Left ventricle myocardium superior (tissue), 1 donor: Measurements from ENCODE around the gene ARSG. TPM values are rescaled to one million over a fixed set of nuclear protein-coding genes. Genes with fewer than 3 reads are reported as not detected.
A peak's percentile ranks its signal among the peaks of the same experiment; 100 is the strongest.
"Not testable (repeated sequence)": the region's sequence is repeated elsewhere in the genome, so short reads cannot be mapped to it uniquely, and the experiment has no call there.

ENCODE experiments used
- ATAC-seq: fragments of 200-7000 bp; cut with Tn5 transposase; one replicate; pipeline ENCODE4 v1.9.1; 2020; ENCODE audit warnings: mild to moderate bottlenecking, moderate library complexity
- DNase-seq: peaks from one replicate; pipeline ENCODE4 v3.0.0-alpha.2; 2020
- intact Hi-C: fragments of 100-400 bp; cut with micrococcal nuclease; formaldehyde crosslinking; loops from one replicate; pipeline ENCODE4 v1.11.0; 2022
- total RNA-seq: library from RNA; stranded (reverse); fragmentation: NEBNext Ultra II Directional; extraction: Animal tissue kit (Norgen Biotek cat#: 25700); gene quantifications from one replicate; pipeline ENCODE4 v1.2.1, GENCODE V29; 2021
- donor health status: DM: no; HTN: yes; CAD: no; lungs with severe emphysema.

Gene ARSG
- total RNA-seq, 1 donor from 2014 or later: 3.3 TPM

DNA sequence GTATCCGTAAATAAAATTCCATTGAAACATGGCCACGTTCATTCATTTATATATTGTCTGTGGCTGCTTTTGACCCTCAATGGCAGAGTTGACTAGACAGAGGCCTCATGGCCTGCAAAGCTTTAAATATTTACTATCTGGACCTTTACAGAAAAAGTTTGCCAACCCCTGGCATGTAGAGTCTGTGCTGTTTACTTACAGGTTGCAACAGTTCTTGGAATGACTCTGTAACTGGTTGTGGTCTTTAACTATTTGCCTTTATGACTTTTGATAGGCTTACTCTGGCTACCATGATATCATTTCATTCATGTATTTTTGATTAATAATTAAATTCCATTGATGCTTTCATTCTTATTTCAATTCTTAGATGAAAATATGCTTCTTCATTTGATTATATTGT lies 25.5 kb upstream of the ARSG start:
- DNase-seq: not testable (repeated sequence)
- intact Hi-C loops: loop anchor here (10.0 kb wide), 1 partner anchor 169 kb away; no protein-coding TSS in a partner anchor

DNA sequence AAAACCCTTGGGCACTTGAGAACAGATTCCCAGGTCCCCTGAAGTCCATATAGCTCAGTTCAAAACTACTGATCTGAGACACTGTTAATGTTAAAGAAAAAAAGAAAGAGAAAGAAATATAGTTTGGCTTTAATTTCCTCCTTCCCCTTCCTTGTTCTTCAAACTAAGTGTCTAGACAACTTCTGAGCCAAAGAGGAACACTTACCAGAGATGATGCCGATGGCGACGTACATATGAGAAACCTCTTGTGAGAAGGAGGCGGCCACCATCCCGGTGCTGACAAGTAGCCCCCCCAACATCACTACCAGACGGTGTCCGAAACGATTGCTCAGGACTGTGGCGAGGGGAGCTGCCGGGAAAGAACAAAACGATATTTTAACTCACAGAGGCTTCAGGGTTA lies 17.6 kb upstream of the ARSG start:
- intact Hi-C loops: no loop called here
- ATAC-seq: no peak

More for the DNA sequence above, 25.5 kb upstream of the ARSG start:
- ATAC-seq: not testable (repeated sequence)

GRCh38 chr17:68276339-68276738 lies 15.0 kb upstream of the ARSG start:
- intact Hi-C loops, DNase-seq: not testable (repeated sequence)

More for the DNA sequence above, 17.6 kb upstream of the ARSG start:
- no peak for DNase-seq

GRCh38 chr17:68277807-68278206 lies 13.5 kb upstream of the ARSG start:
- DNase-seq (no peak), ATAC-seq (no peak)
- intact Hi-C loops: no loop called here

More at GRCh38 chr17:68276339-68276738, 15.0 kb upstream of the ARSG start:
- not testable (repeated sequence) for ATAC-seq

DNA sequence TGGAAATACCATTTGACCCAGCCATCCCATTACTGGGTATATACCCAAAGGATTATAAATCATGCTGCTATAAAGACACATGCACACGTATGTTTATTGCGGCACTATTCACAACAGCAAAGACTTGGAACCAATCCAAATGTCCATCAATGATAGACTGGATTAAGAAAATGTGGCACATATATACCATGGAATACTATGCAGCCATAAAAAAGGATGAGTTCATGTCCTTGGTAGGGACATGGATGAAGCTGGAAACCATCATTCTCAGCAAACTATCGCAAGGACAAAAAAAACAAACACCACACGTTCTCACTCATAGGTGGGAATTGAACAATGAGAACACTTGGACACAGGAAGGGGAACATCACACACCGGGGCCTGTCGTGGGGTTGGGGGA lies 9.3 kb upstream of the ARSG start:
- DNase-seq, intact Hi-C loops, ATAC-seq: not testable (repeated sequence)

- intact Hi-C loops: no loop called here
- ATAC-seq (no peak), DNase-seq (no peak)
Observed at GRCh38 chr17:68288375-68288774, 2.9 kb upstream of the ARSG start.

DNA sequence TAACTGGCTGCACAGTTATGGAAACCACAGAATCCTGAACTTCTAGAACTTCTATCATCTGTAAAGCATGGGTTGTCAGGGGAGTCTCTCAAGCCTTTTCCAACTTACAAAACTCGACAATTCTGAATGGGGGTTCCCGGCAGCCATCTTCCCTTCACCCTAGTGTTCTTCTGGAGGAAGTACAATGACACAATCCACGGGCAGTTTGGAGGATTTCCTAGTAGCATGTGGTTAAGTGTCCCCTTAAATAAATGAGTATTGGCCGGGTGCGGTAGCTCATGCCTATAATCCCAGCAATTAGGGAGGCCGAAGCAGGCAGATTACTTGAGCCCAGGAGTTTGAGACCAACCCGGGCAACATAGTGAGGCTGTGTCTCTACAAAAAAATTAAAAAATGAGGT lies 2.5 kb upstream of the ARSG start:
- ATAC-seq (no peak), DNase-seq (no peak)
- intact Hi-C loops: no loop called here

DNA sequence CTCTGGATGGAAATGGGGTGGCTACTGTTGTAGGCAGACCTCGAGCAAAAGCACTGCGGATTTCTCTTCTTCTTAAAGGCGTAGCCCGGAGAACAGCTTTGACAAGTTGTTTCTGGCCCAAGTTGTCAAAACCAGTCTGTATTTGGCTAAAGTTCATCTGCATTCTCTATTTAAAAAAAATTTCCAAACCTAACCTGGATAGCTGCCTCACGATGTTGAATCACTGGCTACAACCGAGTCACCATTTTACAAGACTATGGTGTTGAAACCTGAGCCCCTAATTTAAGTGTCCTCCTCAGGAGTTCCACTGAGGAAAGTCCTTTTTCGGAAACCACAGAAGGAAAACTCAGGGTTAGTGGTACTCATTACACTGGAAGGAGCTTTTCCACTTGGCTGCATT lies 1.8 kb upstream of the ARSG start:
- DNase-seq (no peak), ATAC-seq (no peak)
- intact Hi-C loops: no loop called here

GRCh38 chr17:68289936-68290267 lies 1.4 kb upstream of the ARSG start:
- intact Hi-C loops: no loop called here
- DNase-seq (no peak), ATAC-seq (no peak)

DNA sequence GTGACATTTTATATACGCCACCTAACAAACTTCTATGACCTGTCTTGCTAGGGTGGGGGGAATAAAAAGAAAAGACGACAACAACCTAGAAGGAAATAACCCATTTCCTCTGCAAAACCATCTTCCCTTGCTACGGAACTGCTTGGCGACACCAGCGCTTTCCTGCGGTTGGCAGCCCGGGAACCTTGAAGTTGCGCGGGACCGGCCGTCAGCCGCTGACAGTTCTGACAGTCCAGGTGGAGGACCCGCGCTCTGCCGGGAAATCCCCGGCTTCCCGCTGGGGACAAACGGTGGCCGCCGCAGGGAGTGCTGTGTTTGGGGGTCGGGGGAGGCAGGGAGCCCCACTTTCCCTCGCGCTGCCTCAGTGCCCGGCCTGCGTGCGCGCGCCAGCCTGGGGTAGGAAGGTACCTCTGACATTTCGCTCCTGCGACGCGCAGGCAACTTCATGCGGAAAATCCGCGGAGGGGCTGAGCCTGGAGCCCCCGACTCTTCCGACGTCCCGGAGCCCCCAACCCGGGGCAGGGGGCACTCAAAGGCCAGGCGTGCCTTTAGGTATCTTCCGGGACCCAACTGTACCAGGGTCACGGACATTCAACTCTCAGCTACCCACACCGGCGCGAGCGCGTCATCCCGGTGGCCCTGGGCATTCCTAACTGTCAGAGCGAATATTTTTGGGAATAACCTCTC lies 884 bp upstream of the ARSG start:
- ATAC-seq (peak; percentile 21), DNase-seq (peak; percentile 54)
- intact Hi-C loops: no loop called here

DNA sequence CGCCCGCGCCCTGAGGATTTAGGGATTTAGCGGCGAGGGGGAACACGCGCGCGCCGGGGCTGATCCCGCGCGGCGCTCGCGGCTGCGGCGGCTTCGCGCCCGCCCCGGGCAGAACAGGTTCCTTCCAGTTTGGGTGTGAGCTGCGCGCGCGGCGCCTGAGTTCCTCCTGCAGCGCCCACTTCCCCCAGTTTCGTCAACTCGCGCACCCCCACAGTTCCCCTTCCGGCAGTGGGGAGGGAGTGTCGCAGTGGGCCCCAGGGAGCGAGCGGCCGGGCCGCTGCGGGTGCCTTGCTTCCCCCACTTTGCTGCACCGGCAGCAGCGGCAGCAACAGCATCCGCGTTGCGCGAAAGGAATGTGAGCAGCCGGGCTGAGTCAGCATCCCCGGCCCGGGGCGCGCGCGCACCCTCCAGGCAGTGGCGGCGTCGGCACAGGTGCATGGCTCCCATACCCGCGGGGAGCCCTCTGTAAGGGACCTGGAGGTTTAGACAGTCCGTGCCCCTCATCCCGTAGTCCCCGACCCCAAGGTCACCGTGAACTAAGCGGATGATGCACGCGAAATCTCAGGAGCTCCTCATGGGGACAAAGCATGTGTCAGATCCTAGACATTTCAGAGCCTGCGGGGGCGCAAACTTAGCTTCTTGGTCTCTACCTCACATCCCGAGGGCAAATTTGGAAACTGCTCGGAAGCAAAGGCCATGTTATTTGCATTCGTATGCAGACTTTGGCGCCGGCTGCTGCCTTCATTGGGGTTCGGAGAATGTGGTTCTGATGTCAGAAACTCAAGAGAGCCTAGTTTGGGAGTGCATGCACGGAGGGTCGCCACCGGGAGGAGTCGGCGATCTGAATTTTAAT lies 767 bp downstream of the ARSG start:
- peak; percentile 76 for ATAC-seq
- intact Hi-C loops: no loop called here
- DNase-seq: peak; percentile 83

- intact Hi-C loops: no loop called here
- no peak for ATAC-seq
- no peak for DNase-seq
Observed at GRCh38 chr17:68292689-68293040, 1.4 kb downstream of the ARSG start.

DNA sequence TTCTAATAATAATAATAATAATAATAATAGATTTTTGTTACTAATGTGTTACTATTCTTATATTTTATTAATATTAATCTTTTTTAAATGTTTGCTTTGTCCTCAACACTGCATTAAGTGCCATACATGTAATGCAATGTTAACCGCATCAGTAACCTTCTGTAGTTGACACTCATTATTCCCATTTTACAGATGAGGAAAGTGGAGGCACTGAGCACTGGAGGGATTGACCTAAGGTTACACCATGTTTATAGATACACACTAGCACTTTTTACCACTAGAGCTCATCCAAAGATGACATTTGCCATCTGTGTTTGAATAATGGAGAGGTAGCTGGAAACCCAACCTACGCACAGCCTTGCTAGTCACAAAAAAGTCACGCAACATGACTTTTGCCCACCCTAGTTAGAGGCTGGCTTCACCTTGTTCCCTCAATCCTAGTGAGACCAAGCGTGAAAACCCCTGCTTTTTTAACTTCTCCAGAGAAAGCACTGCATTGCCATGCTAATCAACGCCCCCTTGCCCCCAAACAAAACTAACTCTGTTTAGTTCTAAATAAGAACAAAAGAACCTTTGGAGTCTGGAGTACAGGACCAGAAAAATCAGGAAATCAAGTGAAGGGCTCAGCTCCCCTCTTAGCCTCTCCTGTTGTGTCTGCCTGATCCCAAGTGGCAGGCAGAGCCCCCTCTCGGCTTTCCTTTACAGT lies 2.3 kb downstream of the ARSG start:
- DNase-seq (no peak), ATAC-seq (no peak)
- intact Hi-C loops: no loop called here

DNA sequence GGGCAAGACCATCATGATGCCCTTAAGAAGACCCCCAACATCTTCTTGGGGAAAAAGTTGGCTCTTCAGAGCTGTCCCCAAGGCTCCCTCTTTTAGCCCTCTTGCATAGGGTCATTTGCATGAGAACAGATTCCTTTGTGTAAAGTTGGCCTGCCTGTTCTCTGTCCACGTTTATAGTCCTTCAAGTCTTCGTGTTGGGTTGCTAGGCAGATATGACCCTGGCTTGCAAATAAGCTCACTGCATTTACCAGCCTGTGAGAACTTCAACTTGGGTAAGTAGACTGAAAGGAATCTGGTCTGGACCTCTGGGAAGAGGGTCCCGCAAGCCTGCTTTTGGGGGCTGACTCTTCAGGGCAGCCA lies 2.9 kb downstream of the ARSG start:
- ATAC-seq: no peak
- no peak for DNase-seq
- intact Hi-C loops: no loop called here

- ATAC-seq (no peak), DNase-seq (no peak)
- intact Hi-C loops: no loop called here
Observed at GRCh38 chr17:68294617-68295016, 3.3 kb downstream of the ARSG start.

GRCh38 chr17:68295086-68295485 lies 3.8 kb downstream of the ARSG start:
- intact Hi-C loops: no loop called here
- ATAC-seq: no peak
- DNase-seq: no peak

DNA sequence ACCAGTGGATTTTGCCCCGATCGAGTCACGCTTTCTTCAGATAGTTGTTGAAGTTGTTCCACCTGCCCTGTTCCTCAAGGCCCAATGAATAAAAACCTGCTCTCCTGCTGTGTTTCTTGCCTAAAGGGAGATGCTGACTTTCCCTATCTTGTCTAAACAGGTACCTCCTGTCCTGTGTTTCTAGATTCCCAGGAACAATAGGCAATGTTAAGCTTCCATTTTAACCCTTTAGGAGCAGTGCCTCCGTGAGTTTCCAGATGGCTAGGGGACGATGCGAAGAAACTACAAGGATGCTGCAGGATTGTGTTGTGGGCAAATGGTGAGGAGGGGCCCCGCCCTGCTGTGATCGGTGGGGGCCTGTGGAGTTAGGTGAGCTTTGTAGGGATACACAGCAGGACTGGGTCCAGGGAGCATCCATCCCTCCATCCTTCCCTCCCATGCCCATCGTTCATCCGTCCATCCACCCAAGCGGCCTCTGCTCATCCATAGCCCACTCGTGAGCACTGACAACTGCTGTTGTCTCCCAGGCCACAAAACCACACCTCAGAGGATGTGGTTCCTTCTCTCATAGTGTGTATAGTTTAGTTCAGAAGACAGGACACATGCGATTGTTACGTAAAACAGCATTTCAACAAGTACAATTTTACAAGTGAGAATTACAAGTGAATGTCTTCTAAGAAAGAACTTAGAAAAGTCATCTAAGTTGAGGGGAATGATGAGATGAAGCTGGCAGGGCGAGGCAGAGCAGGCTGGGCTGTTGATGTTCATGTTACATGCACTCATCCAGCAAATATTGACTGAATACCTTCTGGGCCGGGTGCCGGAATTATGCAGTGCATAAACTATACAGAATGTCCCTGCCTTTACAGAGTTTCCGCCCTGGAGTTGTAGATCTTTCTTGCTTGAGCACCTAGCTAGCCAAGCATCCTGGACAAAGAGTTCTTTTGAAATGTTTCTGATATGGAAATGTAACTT lies 5.2 kb downstream of the ARSG start:
- ATAC-seq (no peak), DNase-seq (no peak)
- intact Hi-C loops: no loop called here

DNA sequence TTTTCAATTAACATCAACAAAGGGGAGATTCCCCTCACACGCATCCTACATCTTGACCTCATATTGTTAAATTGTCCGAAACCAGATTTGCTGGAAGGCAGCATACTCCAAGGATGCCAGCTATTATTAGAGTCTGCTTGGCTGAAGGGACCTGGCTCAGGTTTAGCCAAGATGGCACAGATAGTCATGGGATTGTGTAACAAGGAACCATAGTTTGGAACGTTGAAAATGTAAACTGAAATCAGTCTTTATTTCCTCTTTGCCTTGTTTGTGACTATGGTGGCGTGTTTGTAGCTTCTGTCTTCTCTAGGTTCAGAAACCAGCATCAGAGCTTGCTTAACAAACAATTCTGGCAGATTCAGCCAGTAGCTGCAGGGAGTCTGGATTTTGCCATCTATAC lies 5.9 kb downstream of the ARSG start:
- intact Hi-C loops: no loop called here
- no peak for DNase-seq
- no peak for ATAC-seq

DNA sequence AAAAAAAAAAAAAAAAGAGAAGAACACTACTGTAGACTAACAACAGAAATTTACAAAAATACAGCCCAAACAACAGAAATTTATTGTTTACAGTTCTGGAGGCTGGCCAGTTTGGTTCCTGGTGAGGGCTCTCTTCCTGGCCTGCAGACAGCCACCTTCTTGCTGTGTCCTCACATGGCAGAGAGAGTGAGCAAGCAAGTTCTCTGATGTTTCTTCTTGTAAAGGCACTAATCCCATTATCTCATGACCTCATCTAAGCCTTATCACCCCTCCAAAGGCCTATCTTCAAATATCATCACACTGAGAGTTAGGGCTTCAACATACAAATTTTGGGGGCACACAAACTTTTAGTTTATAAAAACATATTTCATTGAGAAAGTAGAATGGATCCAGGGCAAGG lies 7.3 kb downstream of the ARSG start:
- DNase-seq: no peak
- no peak for ATAC-seq
- intact Hi-C loops: no loop called here
